ENCODE measurements around the gene TTLL13. TPM values are rescaled to one million over a fixed set of nuclear protein-coding genes. Genes with fewer than 3 reads are reported as not detected.

The TTLL13 gene
- total RNA-seq, 1 donor from 2014 or later: not detected

GRCh38 chr15:90225047-90225446, 24.3 kb upstream of the TTLL13 start:
- no peak for TF ChIP-seq EZH2 (IDR thresholded peaks at IDR 0.05; ENCODE audit: insufficient read depth, low read length)
- no peak for TF ChIP-seq CTCF (IDR thresholded peaks at IDR 0.05; ENCODE audit: insufficient read depth, low read depth, low read length)
- FAIRE-seq (no peak), DNase-seq (ENCODE audit: low read depth) (no peak)
- no peak overlapping the region for H3K9ac ChIP-seq (ENCODE audit: low read length)
- H3K27me3 ChIP-seq (ENCODE audit: insufficient read depth, low read length): no peaks in the 10 kb centered on the region
- H3K9me3 Mint-ChIP-seq (ENCODE audit: unreplicated experiment): no peaks in the 10 kb centered on the region
- H3K4me3 Mint-ChIP-seq (ENCODE audit: unreplicated experiment): no peak overlapping the region
- no peaks in the 10 kb centered on the region for H3K4me1 Mint-ChIP-seq (ENCODE audit: low read depth, unreplicated experiment)
- H3K27ac ChIP-seq (ENCODE audit: low read depth, low read length): no peak overlapping the region
- no peaks in the 10 kb centered on the region for H3K9me3 ChIP-seq (ENCODE audit: insufficient read depth, low read depth, low read length)
- no peak overlapping the region for H2AFZ ChIP-seq (ENCODE audit: low read depth, low read length)
- H3K4me2 ChIP-seq (ENCODE audit: low read length): no peak overlapping the region
- peaks cover 3% of the 10 kb centered on the region for H3K36me3 Mint-ChIP-seq (ENCODE audit: low read depth, unreplicated experiment)
- H3K27me3 Mint-ChIP-seq (ENCODE audit: low read depth, unreplicated experiment): no peaks in the 10 kb centered on the region
- H3K79me2 ChIP-seq (ENCODE audit: insufficient read depth, low read length): no peaks in the 10 kb centered on the region
- no peak overlapping the region for H3K27ac Mint-ChIP-seq (ENCODE audit: unreplicated experiment)
- no peak overlapping the region for H3K4me3 ChIP-seq (ENCODE audit: insufficient read depth, low read depth, low read length)
- no peaks in the 10 kb centered on the region for H4K20me1 ChIP-seq (ENCODE audit: insufficient read depth, low read length)
- H3K4me1 ChIP-seq (ENCODE audit: insufficient read depth, low read length): no peaks in the 10 kb centered on the region
- H3K36me3 ChIP-seq (ENCODE audit: insufficient read depth, low read length): peaks cover 8% of the 10 kb centered on the region

GRCh38 chr15:90225504-90226234, 23.7 kb upstream of the TTLL13 start:
- Histone ChIP-seq H3K27ac (ENCODE audit: low read depth, low read length) (no peak overlapping the region), H3K79me2 (ENCODE audit: insufficient read depth, low read length) (no peaks in the 10 kb centered on the region), H3K9ac (ENCODE audit: low read length) (no peak overlapping the region), H3K9me3 (ENCODE audit: insufficient read depth, low read depth, low read length) (no peaks in the 10 kb centered on the region), H3K36me3 (ENCODE audit: insufficient read depth, low read length) (peaks cover 8% of the 10 kb centered on the region), H3K27me3 (ENCODE audit: insufficient read depth, low read length) (no peaks in the 10 kb centered on the region), H3K4me1 (ENCODE audit: insufficient read depth, low read length) (no peaks in the 10 kb centered on the region), H3K4me3 (ENCODE audit: insufficient read depth, low read depth, low read length) (no peak overlapping the region), H3K4me2 (ENCODE audit: low read length) (no peak overlapping the region), H2AFZ (ENCODE audit: low read depth, low read length) (no peak overlapping the region), H4K20me1 (ENCODE audit: insufficient read depth, low read length) (no peaks in the 10 kb centered on the region)
- no peak for TF ChIP-seq CTCF (IDR thresholded peaks at IDR 0.05; ENCODE audit: insufficient read depth, low read depth, low read length)
- Mint-ChIP-seq H3K27me3 (ENCODE audit: low read depth, unreplicated experiment) (no peaks in the 10 kb centered on the region), H3K4me3 (ENCODE audit: unreplicated experiment) (no peak overlapping the region), H3K9me3 (ENCODE audit: unreplicated experiment) (no peaks in the 10 kb centered on the region), H3K4me1 (ENCODE audit: low read depth, unreplicated experiment) (no peaks in the 10 kb centered on the region), H3K36me3 (ENCODE audit: low read depth, unreplicated experiment) (peaks cover 3% of the 10 kb centered on the region), H3K27ac (ENCODE audit: unreplicated experiment) (no peak overlapping the region)
- FAIRE-seq (no peak), DNase-seq (ENCODE audit: low read depth) (no peak)

GRCh38 chr15:90227336-90227735, 22.0 kb upstream of the TTLL13 start:
- H3K4me1 Mint-ChIP-seq (ENCODE audit: low read depth, unreplicated experiment): peaks cover 5% of the 10 kb centered on the region
- no peak for FAIRE-seq
- peaks cover 13% of the 10 kb centered on the region for H4K20me1 ChIP-seq (ENCODE audit: insufficient read depth, low read length)
- H3K36me3 ChIP-seq (ENCODE audit: insufficient read depth, low read length): peaks cover 8% of the 10 kb centered on the region
- peaks cover 8% of the 10 kb centered on the region for H3K36me3 Mint-ChIP-seq (ENCODE audit: low read depth, unreplicated experiment)
- no peak overlapping the region for H3K27ac Mint-ChIP-seq (ENCODE audit: unreplicated experiment)
- H3K27me3 Mint-ChIP-seq (ENCODE audit: low read depth, unreplicated experiment): no peaks in the 10 kb centered on the region
- no peaks in the 10 kb centered on the region for H3K9me3 Mint-ChIP-seq (ENCODE audit: unreplicated experiment)
- H3K4me1 ChIP-seq (ENCODE audit: insufficient read depth, low read length): peaks cover 3% of the 10 kb centered on the region
- no peak for TF ChIP-seq CTCF (IDR thresholded peaks at IDR 0.05; ENCODE audit: insufficient read depth, low read depth, low read length)
- no peak for TF ChIP-seq EZH2 (IDR thresholded peaks at IDR 0.05; ENCODE audit: insufficient read depth, low read length)
- H3K9ac ChIP-seq (ENCODE audit: low read length): no peak overlapping the region
- no peaks in the 10 kb centered on the region for H3K9me3 ChIP-seq (ENCODE audit: insufficient read depth, low read depth, low read length)
- H3K79me2 ChIP-seq (ENCODE audit: insufficient read depth, low read length): peaks cover 10% of the 10 kb centered on the region
- DNase-seq (ENCODE audit: low read depth): no peak
- no peak overlapping the region for H2AFZ ChIP-seq (ENCODE audit: low read depth, low read length)
- no peak overlapping the region for H3K4me3 Mint-ChIP-seq (ENCODE audit: unreplicated experiment)
- H3K4me2 ChIP-seq (ENCODE audit: low read length): no peak overlapping the region
- no peak overlapping the region for H3K4me3 ChIP-seq (ENCODE audit: insufficient read depth, low read depth, low read length)
- H3K27me3 ChIP-seq (ENCODE audit: insufficient read depth, low read length): no peaks in the 10 kb centered on the region
- no peak overlapping the region for H3K27ac ChIP-seq (ENCODE audit: low read depth, low read length)

Data from astrocyte (in vitro differentiated cells and primary cell).